K562 (cell line): ENCODE data around the gene ETNK1. TPM values are rescaled to one million over a fixed set of nuclear protein-coding genes. Genes with fewer than 3 reads are reported as not detected.

Source experiments
- ATAC-seq: fragments of 200-7000 bp; cut with Tn5 transposase; 3 replicates; pipeline ENCODE4 v1.9.1; 2020; ENCODE audit warnings: moderate library complexity
- BruUV-seq: library from RNA; stranded (reverse); fragments of 400-500 nt; replicated peaks from 2 replicates; lab custom pipeline; 2021; lab: Mats Ljungman, UMichigan
- CTCF ChIA-PET: fragments of 300-600 bp; formaldehyde crosslinking; extraction: SDS; loops from one replicate; lab custom pipeline; 2021; ENCODE audit warnings: low intra/inter-chr PET ratio; lab: Yijun Ruan, JAX
- POLR2A ChIA-PET: fragments of 300-600, 350-650 bp; sonication (Branson Sonifier 250); formaldehyde crosslinking; extraction: SDS; loops from one replicate; lab custom pipeline; 2021; ENCODE audit warnings: antibody characterized with exemption, inconsistent platforms; lab: Yijun Ruan, JAX
- DNase-seq, 4 experiments: peaks; one replicate each; pipeline versions ENCODE4 v3.0.0 to v3.0.0-alpha.2; 2011 to 2018; ENCODE audit warnings: low spot score in 3 of 4, mixed read lengths in 3 of 4; ENCODE audit errors: extremely low read depth in 1 of 4
- FAIRE-seq: peaks from 2 replicates; lab custom pipeline; 2011; peaks lifted over from hg19 to GRCh38; lab: Jason Lieb, UNC
- H2AFZ ChIP-seq: 2 replicates; pipeline ENCODE4 v1.6.0; 2011; ENCODE audit warnings: low read depth, low read length, control low read depth, inconsistent platforms
- H3K27ac ChIP-seq: fragments of 200-600 bp; 3 replicates; pipeline ENCODE4 v1.8.0; 2011; ENCODE audit warnings: low read depth, mild to moderate bottlenecking, control low read depth, inconsistent platforms, low read length, moderate library complexity, mixed read lengths; ENCODE audit errors: extremely low read depth
- H3K27me3 ChIP-seq, 2 experiments: fragments of 300-600 bp in 1 of 2; 2 replicates in 1 of 2; 3 replicates in 1 of 2; pipeline versions ENCODE4 v1.6.0 to v1.8.0; 2011; ENCODE audit warnings: inconsistent platforms in 2 of 2, low read length in 2 of 2, mild to moderate bottlenecking in 1 of 2, mixed read lengths in 1 of 2, moderate library complexity in 1 of 2; ENCODE audit not compliant: control insufficient read depth in 2 of 2, insufficient read depth in 2 of 2
- H3K36me3 ChIP-seq: fragments of 300-600 bp; 3 replicates; pipeline ENCODE4 v1.8.0; 2011; ENCODE audit warnings: mild to moderate bottlenecking, low read length, inconsistent platforms; ENCODE audit not compliant: control insufficient read depth, insufficient read depth
- H3K4me1 ChIP-seq, 2 experiments: fragments of 200-600 bp in 1 of 2; replicated peaks in 1 of 2; 2 replicates in 1 of 2; 3 replicates in 1 of 2; pipeline versions ENCODE4 v1.5.1 to v1.8.0; 2011; ENCODE audit warnings: inconsistent platforms in 2 of 2, low read length in 2 of 2, mild to moderate bottlenecking in 1 of 2, mixed read lengths in 1 of 2, moderate library complexity in 1 of 2; ENCODE audit not compliant: control insufficient read depth in 2 of 2, insufficient read depth in 2 of 2
- H3K4me2 ChIP-seq: 2 replicates; pipeline ENCODE4 v1.6.1; 2011; ENCODE audit warnings: low read length, control low read depth, inconsistent platforms, mixed read lengths; ENCODE audit not compliant: insufficient read depth
- H3K4me3 ChIP-seq: fragments of 200-600 bp; sonication (generic), shearing (Covaris generic); 2 replicates; pipeline ENCODE4 v1.5.1; 2016; ENCODE audit warnings: control low read depth, inconsistent platforms
- H3K79me2 ChIP-seq: fragments of 200-600 bp; 3 replicates; pipeline ENCODE4 v1.8.0; 2011; ENCODE audit warnings: low read length, inconsistent platforms; ENCODE audit not compliant: control insufficient read depth, insufficient read depth
- H3K9ac ChIP-seq, 2 experiments: 2 replicates each; pipeline versions ENCODE4 v1.6.0 to v1.6.1; 2011; ENCODE audit warnings: low read depth in 2 of 2, low read length in 2 of 2, control low read depth in 1 of 2, inconsistent platforms in 1 of 2, mild to moderate bottlenecking in 1 of 2, mixed read lengths in 1 of 2; ENCODE audit not compliant: insufficient read depth in 1 of 2
- H3K9me1 ChIP-seq: one replicate; pipeline ENCODE4 v1.6.0; 2011; ENCODE audit warnings: inconsistent platforms, mild to moderate bottlenecking, low read length, moderate library complexity; ENCODE audit not compliant: control insufficient read depth, insufficient read depth
- H3K9me3 ChIP-seq: replicated peaks from 2 replicates; pipeline ENCODE4 v1.5.1; 2011; ENCODE audit warnings: low read depth, low read length, inconsistent platforms; ENCODE audit not compliant: control insufficient read depth, insufficient read depth
- H4K20me1 ChIP-seq: replicated peaks from 2 replicates; pipeline ENCODE4 v1.6.1; 2011; ENCODE audit warnings: low read length, inconsistent platforms, mixed read lengths; ENCODE audit not compliant: control insufficient read depth, insufficient read depth
- BRD9 ChIP-seq: fragments of 450-650 bp; IDR thresholded peaks from 2 replicates; pipeline ENCODE4 v1.6.1; 2018; ENCODE audit warnings: low read depth; ENCODE audit not compliant: partially characterized antibody
- CBFA2T2 ChIP-seq: fragments of 450-650 bp; conservative IDR thresholded peaks from 2 replicates; pipeline ENCODE4 v1.6.1; 2017; ENCODE audit warnings: mild to moderate bottlenecking
- CHD1 ChIP-seq: fragments of 200-600 bp; sonication (generic); IDR thresholded peaks from one replicate; pipeline ENCODE4 v1.6.1; 2012; ENCODE audit warnings: mild to moderate bottlenecking, moderate library complexity, low read length, inconsistent platforms
- CHD4 ChIP-seq: fragments of 200-600 bp; sonication (generic); IDR thresholded peaks from 3 replicates; pipeline ENCODE4 v1.6.1; 2012; ENCODE audit warnings: low read depth, mild to moderate bottlenecking, mixed read lengths, low read length, inconsistent platforms; ENCODE audit not compliant: insufficient read depth, insufficient replicate concordance, poor library complexity, severe bottlenecking
- DACH1 ChIP-seq: fragments of 450-650 bp; IDR thresholded peaks from 2 replicates; pipeline ENCODE4 v1.6.1; 2018; ENCODE audit not compliant: partially characterized antibody
- HDAC1 ChIP-seq, 2 experiments: fragments of 450-650 bp; IDR thresholded peaks; 2 replicates each; pipeline ENCODE4 v1.6.1; 2016 to 2017; ENCODE audit warnings: inconsistent platforms in 1 of 2, mild to moderate bottlenecking in 1 of 2, moderate library complexity in 1 of 2
- HDAC2 ChIP-seq: fragments of 450-650 bp; IDR thresholded peaks from 2 replicates; pipeline ENCODE4 v1.6.1; 2016; ENCODE audit warnings: mild to moderate bottlenecking
- HDGF ChIP-seq: fragments of 450-650 bp; IDR thresholded peaks from 2 replicates; pipeline ENCODE4 v1.6.1; 2016
- L3MBTL2 ChIP-seq: fragments of 450-650 bp; IDR thresholded peaks from 2 replicates; pipeline ENCODE4 v1.6.1; 2016; ENCODE audit warnings: mild to moderate bottlenecking, moderate library complexity
- MYBL2 ChIP-seq, 2 experiments: fragments of 450-650 bp in 1 of 2; sonication (generic) in 1 of 2; formaldehyde crosslinking in 1 of 2; IDR thresholded peaks; 2 replicates each; pipeline versions ENCODE4 v1.6.1 to v1.8.1; 2017 to 2022; ENCODE audit warnings: borderline replicate concordance in 1 of 2, inconsistent platforms in 1 of 2, low read depth in 1 of 2, mild to moderate bottlenecking in 1 of 2, missing genetic modification reagents in 1 of 2, moderate library complexity in 1 of 2
- PKNOX1 ChIP-seq: fragments of 450-650 bp; IDR thresholded peaks from 2 replicates; pipeline ENCODE4 v1.6.1; 2016
- POLR3G ChIP-seq: IDR thresholded peaks from 2 replicates; pipeline ENCODE4 v1.6.1; 2011; ENCODE audit not compliant: insufficient read length, insufficient replicate concordance; ENCODE audit errors: extremely low read depth
- RCOR1 ChIP-seq, 2 experiments: IDR thresholded peaks; 2 replicates each; pipeline ENCODE4 v1.6.1; 2012; ENCODE audit warnings: low read depth in 2 of 2, low read length in 2 of 2, borderline replicate concordance in 1 of 2, improper control_type of control experiment in 1 of 2
- THRB ChIP-seq: fragments of 450-650 bp; formaldehyde crosslinking; conservative IDR thresholded peaks from 2 replicates; pipeline ENCODE4 v1.4.0; 2022; ENCODE audit warnings: mild to moderate bottlenecking, missing genetic modification characterization
- WHSC1 ChIP-seq: IDR thresholded peaks from one replicate; pipeline ENCODE4 v1.6.1; 2012; ENCODE audit warnings: low read length, control low read depth, inconsistent platforms
- ZNF24 ChIP-seq: fragments of 450-650 bp; IDR thresholded peaks from 2 replicates; pipeline ENCODE4 v1.6.1; 2016
- WGBS: fragments of 100-300 bp; shearing (Covaris generic); methylation state at CpG from one replicate; pipeline ENCODE4 v1.1.6; 2016; ENCODE audit warnings: low coverage, mixed read lengths; ENCODE audit not compliant: insufficient coverage; ENCODE audit errors: missing lambda C conversion rate; 5-methylcytosine and 5-hydroxymethylcytosine counted together
- in situ Hi-C: fragments of 300-500 bp; cut with MboI; formaldehyde crosslinking; loops from 4 replicates; pipeline ENCODE4 v1.15.0; 2018; ENCODE audit warnings: inconsistent platforms, mixed read lengths
- intact Hi-C: fragments of 100-400 bp; cut with micrococcal nuclease; formaldehyde crosslinking; loops from 2 replicates; pipeline ENCODE4 v1.14.2; 2022
- polyA plus RNA-seq, 8 experiments: library from polyadenylated mRNA; depleted of rRNA in 4 of 8; stranded (reverse) in 5 of 8; unstranded in 3 of 8; fragments of >200 nt; fragmentation: Nextera tagmentation in 2 of 8; fragmentation: Illumina TruSeq in 1 of 8; extraction: Ambion mirVana in 2 of 8; extraction: Trizol in 1 of 8; gene quantifications; 2 replicates each; pipeline versions ENCODE4 v1.2.1 to v1.2.3, GENCODE V29; 2011 to 2014; ENCODE audit warnings: inconsistent platforms in 1 of 8, missing spikeins in 1 of 8
- total RNA-seq, 7 experiments: library from RNA; depleted of rRNA in 6 of 7; stranded (reverse); fragments of >200 nt in 6 of 7; fragmentation: Illumina TruSeq in 2 of 7; extraction: Trizol in 2 of 7; gene quantifications; 2 replicates each; pipeline versions ENCODE4 v1.2.1 to v1.2.3, GENCODE V29; 2011 to 2021; ENCODE audit warnings: low replicate concordance in 1 of 7
- TF ChIP-seq, protein P1 (sequence below): IDR thresholded peaks from 2 replicates; pipeline ENCODE4 v1.6.1; 2014; ENCODE audit warnings: antibody characterized with exemption
- TF ChIP-seq, protein P2 (sequence below): sonication (generic); IDR thresholded peaks from 2 replicates; pipeline ENCODE4 v1.6.1; 2016

ETNK1 gene
- total and polyA plus RNA-seq, 9 of the 15 experiments (the other 6 are each of a cell fraction or from before 2014, with no cell fraction given) = 10.0 to 70.5 (median 36.0) TPM

DNA sequence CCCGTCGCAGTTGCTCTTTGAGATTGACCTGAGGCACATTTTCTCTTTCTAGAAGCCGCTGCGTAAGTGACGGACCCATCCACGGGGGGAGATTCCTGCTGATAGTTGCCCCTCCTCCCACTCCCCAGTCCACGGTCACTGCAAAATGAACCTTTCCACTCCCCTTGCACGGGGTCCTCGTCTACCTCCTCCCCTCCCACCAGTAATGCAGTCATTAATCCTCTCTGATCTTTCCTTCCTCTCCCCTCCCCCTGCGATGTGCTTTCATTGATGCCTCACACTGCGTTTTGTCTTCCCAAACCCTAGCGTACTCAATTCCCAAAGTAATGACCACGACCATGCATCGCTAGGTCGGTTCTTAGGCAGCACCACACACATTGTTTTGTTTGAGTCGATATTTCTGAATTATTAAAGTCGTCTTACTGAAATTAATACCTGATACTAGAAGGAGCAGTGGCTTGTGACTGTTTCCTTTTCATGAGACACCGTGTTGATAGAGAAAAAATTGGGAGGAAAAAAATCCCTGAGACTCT is 857 bp downstream of the ETNK1 start:
- Histone ChIP-seq H3K9me1 (no peaks in the 10 kb centered on the region), H2AFZ (peak overlapping the region; percentile 100)
- in situ Hi-C loops = no loop called here
- TF ChIP-seq, protein P1, sequence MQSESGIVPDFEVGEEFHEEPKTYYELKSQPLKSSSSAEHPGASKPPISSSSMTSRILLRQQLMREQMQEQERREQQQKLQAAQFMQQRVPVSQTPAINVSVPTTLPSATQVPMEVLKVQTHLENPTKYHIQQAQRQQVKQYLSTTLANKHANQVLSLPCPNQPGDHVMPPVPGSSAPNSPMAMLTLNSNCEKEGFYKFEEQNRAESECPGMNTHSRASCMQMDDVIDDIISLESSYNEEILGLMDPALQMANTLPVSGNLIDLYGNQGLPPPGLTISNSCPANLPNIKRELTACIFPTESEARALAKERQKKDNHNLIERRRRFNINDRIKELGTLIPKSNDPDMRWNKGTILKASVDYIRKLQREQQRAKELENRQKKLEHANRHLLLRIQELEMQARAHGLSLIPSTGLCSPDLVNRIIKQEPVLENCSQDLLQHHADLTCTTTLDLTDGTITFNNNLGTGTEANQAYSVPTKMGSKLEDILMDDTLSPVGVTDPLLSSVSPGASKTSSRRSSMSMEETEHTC = no peak
- no peak for TF ChIP-seq POLR3G
- peak in 1 of 2 experiments; percentile 67; a peak in 2 of 4 replicates for TF ChIP-seq HDAC1 (IDR thresholded peaks at IDR 0.05)
- TF ChIP-seq ZNF24 = 0 out of 2 replicates have a peak, but pooled peaks have one; percentile 51
- TF ChIP-seq CBFA2T2 = no peak
- peak; percentile 53 for TF ChIP-seq CHD1
- TF ChIP-seq BRD9 = peak; percentile 56
- TF ChIP-seq L3MBTL2 = no peak
- TF ChIP-seq HDGF = 0 out of 2 replicates have a peak, but pooled peaks have one; percentile 48
- no peak for TF ChIP-seq MYBL2 (IDR thresholded peaks at IDR 0.05; ENCODE audit: low read depth)
- no peak for TF ChIP-seq MYBL2 (CRISPR knock-in tag; IDR thresholded peaks at IDR 0.05; ENCODE audit: borderline replicate concordance)
- 0 out of 4 replicates have a peak, but pooled peaks of 1 of the 2 experiments have one; percentile 9 for TF ChIP-seq RCOR1 (IDR thresholded peaks at IDR 0.05; ENCODE audit: borderline replicate concordance in 1 of 2, low read depth in 2 of 2, low read length in 2 of 2)
- 0 out of 2 replicates have a peak, but pooled peaks have one; percentile 55 for TF ChIP-seq THRB
- TF ChIP-seq, protein P2, sequence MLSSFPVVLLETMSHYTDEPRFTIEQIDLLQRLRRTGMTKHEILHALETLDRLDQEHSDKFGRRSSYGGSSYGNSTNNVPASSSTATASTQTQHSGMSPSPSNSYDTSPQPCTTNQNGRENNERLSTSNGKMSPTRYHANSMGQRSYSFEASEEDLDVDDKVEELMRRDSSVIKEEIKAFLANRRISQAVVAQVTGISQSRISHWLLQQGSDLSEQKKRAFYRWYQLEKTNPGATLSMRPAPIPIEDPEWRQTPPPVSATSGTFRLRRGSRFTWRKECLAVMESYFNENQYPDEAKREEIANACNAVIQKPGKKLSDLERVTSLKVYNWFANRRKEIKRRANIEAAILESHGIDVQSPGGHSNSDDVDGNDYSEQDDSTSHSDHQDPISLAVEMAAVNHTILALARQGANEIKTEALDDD = no peak
- 0 out of 2 replicates have a peak, but pooled peaks have one; percentile 10 for TF ChIP-seq PKNOX1
- no peak for TF ChIP-seq WHSC1
- no peak for TF ChIP-seq CHD4
- peak; percentile 69 for TF ChIP-seq DACH1
- peak; percentile 55 for TF ChIP-seq HDAC2

More for the DNA sequence above, 857 bp downstream of the ETNK1 start:
- Histone ChIP-seq H3K79me2 (peaks cover 58% of the 10 kb centered on the region), H3K27ac (peak overlapping the region; percentile 93), H3K9me3 (peaks cover 7% of the 10 kb centered on the region; the same call in 1 of the 2 replicates), H3K4me2 (peak overlapping the region; percentile 97), H3K4me3 (peak overlapping the region; percentile 56), H4K20me1 (no peaks in the 10 kb centered on the region), H3K36me3 (peaks cover 9% of the 10 kb centered on the region), H3K27me3 (no peaks in the 10 kb centered on the region), H3K4me1 (peaks cover 5 to 10% of the 10 kb centered on the region in 2 experiments; a peak in 3 of 5 replicates), H3K9ac (peak overlapping the region; percentile 78 to 97)
- DNase-seq (peak; percentile 30 to 63 (median 47)), FAIRE-seq (no peak), ATAC-seq (peak; percentile 64)
- no TSS peak for BruUV-seq
- POLR2A ChIA-PET = interaction anchor here (0.9 to 1.2 kb wide), 2 partner anchors 15 to 178 kb away, joined by 3 read pairs; no protein-coding TSS in a partner anchor
- under 1% methylated on average over 18 of the region's 18 CpGs for WGBS
- intact Hi-C loops = loop anchor here (5.0 kb wide), 2 partner anchors 84 to 99 kb away; partner anchors contain the start of gene C2CD5
- CTCF ChIA-PET = no interaction called here
